DMS 273 treated with DMSO at 0.1 percent for 48 hours (cell line): ENCODE measurements around the gene ENHO.
"Not testable (repeated sequence)": the region's sequence is repeated elsewhere in the genome, so short reads cannot be mapped to it uniquely, and the experiment has no call there.

Experiments used
- DNase-seq: peaks from one replicate; lab custom pipeline; 2025; lab: John Stamatoyannopoulos, UW

The ENHO gene

DNA sequence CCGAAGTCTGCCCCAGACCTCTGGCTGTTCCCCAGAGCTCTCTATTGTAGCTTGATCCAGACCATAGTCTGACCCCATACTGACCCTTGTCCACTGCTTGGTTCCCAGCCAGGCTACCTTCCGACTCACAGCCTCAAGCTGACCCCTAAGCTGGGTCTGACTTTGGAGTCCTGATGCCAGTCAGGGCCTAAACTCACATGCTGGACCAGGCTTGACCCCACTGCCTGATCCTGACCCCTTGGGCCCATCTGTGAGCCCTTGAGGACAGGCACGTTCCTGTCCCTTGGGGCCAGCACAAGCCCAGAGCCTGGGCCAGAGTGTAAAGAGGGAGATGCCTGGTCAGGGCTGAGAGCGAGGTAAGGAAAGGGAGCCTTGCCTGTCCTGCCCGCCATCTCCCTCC lies 32.7 kb upstream of the ENHO start:
- DNase-seq: no peak

DNA sequence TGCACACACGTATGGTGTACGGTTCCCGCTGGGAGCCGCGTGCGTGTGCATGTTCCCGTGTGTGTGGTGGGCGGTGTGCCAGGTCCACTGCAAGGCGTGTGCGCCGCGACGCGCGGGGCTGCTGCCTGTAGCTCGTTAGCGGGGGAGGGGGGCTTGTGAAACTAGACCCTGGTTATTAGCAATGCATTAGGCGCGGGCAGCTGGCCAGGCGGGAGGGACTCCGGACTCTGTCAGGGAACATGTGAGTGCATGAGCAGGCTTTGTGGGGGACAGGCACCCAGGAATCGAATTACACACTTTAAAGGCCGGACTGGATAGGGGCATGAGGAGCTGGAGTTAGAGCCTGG lies 32.2 kb upstream of the ENHO start:
- no peak for DNase-seq

DNA sequence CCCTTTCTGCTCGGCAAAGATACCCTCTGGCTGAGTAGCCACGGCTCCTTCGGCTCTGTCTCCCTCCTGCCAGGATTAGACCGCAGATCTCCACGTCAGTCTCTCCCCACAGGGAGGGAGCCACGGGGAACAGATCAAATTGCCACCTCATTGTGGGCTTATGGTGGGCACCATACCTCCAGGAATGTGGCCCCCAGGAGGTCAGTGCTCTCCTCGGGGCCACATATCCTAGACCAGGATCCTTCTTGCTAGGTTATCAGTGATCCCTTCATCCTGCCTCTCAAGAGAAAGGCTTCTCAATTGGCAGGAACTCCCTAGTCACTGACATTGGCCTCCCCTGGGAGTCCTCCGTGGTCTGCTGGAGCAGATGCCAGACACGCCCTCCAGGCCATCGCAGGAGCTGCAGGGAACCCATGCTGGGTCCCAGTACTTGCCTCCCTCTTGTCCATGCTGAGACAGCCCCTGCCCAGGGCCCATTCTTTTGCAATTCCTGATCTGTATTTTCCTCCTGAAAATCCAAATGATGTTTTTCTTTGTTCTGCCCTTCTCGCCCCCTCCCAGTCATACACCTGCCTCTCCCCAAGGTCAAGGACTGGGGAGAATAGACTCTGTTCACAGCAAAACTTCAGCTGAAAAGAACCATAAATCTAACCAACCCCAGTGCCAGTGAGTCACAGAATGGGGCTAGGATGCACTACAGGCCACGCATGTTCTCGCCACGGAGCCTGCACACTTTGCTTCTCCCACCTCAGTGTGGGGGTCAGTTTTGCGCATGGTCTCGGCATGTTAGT lies 31.6 kb upstream of the ENHO start:
- peak; percentile 26 for DNase-seq

DNA sequence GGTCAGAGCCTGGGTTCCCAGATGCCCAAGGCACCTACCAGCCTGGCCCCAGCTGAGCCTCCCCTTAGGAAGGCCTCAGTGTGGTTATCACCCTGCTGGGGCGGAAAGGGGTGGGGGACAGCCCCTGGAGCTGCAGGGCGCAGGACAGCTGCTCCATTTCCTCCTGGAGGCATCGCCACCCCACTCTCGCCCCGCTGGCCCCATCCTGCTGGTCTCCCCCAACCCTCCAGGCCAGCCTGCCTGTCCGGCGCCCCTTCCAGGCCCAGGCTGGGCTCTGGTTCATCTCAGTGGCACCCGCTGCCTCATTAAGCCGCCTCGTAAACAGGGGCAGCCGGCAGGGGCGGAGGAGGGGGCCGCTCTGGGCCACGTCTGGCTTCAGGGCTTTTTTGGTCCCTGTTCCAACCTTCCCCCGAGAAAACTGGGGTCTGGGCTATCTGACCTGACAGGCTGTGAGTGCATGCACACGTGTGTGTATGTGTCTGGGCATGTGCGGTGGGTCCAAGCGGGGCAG lies 30.8 kb upstream of the ENHO start:
- DNase-seq: no peak

DNA sequence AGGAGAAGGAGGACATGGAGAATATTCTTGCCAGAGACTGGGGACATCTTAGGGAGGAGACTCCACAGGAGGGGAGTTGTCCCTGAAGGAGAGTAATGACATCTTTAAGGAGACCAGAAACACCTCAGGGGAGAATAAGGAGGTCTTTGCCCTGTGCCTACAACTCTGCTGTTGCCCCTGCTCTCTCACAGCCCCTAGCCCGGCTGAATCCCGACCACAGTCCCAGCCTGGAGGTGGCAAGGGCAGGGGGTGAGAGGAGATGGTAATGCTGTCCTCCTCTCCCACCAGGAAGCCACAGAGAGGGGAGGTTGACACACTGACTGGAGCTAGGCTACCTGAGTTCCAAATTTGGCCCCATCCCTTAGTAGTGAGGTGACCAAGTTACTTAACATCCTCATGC lies 30.2 kb upstream of the ENHO start:
- no peak for DNase-seq

DNA sequence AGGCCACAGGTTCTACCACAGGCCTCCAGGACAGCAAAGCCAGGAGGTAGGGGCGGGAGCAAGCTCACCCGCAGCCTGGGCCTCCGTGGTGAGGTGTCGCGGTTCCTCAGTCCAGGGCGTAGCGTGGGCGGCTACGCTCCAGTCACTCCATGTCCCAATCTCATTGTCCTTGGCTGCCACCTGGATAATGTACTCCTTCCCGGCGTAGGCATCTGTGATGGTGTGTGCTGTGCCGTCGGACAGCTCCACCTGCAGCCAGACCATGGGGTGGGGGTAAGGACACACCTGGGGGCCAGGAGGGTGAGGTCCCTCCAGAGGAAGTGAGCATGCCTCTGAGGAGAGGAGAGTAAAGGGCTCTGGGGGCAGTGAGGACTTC lies 29.8 kb upstream of the ENHO start:
- no peak for DNase-seq

DNA sequence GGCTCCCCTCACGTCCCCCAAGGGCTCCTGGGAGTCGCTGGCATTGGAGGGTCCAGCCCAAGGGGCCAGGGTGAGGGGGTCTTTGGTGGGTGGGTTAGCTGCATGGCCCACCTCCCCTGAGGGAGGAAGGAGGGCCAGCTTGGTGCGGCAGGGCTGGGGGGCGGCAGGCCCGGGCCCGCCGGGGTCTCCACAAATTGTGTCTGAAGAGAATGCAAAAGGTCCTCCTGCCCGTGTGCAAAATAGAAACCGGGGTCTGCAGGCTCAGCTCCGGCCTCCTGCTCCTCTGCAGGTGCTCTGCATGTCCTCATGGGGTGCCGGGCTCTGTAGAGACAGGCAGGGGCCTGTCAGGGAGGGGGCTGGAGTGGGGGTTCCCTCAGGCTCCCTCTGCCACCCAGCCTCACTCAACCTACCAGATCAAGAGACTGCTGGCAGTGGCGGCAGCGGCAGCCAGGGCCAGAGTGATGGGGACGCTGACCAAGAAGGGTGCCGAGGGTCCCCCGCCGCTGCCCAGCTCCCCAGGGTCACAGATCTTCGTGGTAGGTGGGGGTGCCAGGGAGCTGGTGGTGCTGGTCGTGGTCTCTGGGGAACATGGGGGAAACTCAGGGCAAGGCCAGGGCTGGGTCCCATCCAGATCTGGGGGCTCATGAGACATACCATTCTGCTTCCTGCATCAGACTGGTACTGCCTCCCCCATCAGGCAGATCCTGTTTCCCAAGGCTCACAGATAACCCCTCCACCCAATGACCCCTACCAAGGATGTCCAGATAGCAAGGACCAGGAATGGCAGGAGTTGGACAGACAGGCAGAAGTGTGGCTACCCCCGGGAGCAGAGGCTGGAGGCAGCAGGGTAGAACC lies 29.2 kb upstream of the ENHO start:
- no peak for DNase-seq

DNA sequence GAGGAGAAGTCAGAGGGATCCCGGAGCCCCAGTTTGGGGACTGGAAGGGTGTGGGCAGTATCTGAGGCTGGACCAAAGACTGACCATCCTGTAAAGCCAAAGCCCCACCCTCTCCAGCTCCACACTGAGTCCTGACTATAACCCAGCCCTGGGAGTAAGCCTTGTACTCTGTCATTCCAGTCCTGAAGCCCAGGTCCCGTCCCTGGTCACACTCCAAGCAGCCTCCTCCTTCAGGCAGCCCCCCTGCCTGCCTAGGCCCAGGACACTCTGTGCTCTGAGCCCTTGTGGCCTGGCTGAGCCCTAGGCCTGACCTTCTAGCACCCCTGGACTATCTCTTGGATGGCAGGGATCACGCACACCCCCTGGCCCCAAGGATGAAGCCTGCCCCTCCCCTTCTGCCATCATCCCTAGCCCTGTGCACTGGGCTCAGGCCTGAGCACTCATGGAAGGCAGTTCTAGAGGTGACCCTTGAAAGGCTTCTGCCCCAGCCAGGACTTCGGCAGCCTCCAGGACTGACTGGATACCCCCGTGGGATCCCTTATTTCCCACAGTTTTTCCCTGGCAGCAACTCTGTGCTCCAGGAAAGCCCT lies 28.0 kb upstream of the ENHO start:
- DNase-seq: no peak

DNA sequence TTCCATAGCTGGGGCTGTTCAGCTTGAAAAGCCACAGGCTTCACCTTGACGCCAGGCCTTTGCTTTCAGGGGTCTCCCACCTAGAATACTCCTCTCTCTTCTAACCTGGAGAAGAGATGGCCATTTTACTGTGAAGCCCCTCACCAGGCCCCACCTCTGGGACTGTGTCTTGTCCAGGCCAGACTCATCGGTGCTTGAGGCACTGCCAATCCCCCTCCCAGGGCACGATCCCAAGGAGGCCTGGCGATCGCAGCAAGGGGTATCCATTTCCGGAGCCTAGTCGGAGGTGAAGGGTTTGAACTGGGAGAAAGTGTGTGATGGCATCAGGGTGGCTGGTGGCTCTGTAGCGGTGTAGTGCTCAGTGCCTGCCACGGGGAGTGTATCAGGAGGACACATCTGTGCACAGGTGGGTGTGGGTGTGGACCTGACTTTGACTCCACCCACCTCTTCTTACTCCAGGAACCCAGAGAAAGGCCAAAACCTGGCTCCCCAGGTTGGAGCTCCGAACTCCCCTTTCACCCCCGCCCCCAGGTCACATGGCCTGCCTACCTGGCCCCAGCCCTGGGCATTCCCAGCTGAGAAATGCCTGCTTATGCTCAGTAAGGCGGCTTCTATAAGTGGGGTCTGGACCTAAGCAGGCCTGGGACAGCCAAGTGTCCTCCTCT lies 27.4 kb upstream of the ENHO start:
- no peak for DNase-seq

DNA sequence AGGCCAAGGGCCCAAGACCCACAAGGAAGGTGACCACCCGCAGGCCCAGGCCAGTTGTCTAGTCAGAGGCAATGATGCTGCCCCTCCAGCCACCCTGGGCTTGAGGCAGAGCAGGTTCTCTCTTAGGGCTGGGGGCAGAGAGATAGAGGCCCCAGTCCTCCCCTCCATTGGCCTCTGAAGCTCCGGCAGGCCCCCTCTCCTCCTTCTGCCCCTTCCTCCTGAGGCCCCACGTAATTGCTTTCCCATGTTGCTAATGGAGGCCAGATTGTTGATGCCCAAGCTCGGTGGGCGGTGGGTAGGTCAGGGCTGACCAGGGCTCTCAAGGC lies 26.6 kb upstream of the ENHO start:
- DNase-seq: no peak

DNA sequence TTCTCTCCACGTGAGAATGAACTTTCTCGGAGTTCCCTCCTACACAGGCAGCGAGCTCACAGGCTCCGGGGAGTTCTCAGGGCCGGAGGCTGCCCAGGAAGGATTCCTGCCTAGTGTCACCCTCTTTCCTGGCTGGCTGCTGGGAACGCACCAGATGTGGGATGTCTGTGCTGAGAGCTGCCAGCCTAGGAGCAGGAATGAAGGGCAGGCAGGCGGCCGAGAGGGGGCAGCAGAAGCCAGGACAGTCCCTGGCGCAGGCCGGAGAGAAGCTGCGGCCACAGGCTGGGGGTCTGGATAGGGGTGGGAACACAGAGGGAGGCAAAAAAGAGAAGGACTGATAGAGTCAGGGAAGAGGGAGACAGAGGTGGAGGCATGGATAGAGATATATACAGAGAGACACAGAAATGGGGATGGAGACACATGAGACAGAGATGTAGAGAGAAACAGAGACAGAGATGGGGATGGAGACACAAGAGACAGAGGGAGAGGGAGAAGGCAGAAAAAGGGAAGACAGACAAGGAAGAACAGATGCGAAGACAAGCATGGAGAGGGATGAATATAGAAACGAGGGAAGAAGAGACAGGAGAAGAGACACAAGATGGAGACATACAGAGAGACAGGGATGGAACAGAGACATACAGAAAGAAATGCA lies 25.3 kb upstream of the ENHO start:
- peak; percentile 32 for DNase-seq

DNA sequence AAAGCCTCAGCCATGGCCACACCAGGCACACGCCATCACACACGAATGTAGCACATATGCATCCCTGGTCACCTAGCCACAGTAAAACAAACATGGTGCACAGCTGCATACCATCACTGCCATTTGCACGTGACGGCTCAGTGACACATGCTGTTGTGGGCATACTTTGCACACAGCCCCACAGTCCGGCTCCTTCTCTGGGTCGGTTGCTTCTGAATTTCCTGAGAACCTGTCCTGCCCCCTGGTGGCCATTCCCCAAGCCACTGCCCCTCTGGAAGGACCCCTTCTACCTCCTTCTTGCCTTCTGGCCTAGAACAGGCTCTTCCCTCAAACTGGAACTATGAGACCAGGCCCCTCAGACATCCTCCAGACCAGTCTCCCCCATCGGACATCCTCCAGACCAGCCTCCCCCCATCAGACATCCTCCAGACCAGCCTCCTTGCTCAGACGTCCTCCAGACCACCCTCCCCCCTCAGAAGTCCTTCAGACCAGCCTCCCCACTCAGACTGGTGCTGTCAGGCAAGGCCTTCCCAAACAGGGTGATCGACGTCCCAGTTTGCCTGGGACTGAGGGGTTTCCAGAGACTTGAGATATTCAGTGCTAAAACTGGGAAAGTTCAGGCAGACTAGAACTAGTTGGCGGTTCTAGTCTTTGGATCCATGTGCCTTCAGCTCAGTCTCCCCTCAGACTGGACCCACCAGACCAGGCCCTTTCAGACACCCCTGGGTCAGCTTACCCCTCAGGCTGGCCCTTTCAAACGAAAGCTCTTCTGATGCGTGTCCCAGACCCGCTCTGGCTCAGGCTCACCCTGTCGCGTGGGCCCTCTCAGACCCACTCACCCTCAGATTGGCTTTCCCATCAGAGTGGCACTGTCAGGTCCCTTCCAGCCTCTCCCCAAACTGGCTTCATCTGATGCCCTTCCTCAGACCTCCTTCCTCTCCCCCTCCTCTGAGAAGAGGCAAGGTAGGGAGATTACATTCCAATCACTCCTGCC lies 24.3 kb upstream of the ENHO start:
- DNase-seq: no peak

DNA sequence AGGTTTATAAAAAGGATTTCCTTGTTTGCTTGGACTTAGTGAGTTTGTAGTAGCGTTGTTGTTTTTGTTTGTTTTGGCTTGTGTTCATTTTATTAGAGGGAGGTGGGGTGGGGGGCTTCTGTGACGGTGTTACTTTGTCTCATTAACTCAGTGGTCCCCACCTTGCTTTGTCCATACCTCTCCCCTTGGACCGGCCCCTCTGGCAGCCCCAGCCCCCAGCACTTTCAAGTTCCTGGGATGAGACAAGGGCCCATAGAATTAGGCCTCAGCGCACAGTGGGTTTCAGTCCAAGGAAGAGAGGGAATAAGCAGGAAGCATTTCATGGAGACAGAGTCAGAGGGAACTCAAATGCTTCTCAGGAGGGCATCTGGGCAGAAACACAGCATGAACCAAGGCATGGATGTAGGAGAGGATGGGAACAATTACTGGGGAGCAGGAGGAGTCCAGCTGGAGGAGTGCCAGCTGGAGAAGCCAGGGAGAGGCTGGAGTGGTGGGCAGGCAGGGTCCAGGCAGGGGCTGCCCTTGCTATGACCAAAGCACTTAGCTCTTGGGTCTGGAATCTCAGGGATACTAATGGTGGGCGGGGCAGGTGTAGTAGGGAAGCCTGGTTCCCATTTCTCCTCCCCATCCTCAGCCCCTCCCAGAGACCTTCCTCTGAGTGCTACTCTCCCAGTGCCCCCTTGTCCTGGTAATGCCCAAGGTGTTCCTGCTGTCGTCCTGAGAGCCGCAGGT lies 23.5 kb upstream of the ENHO start:
- no peak for DNase-seq

DNA sequence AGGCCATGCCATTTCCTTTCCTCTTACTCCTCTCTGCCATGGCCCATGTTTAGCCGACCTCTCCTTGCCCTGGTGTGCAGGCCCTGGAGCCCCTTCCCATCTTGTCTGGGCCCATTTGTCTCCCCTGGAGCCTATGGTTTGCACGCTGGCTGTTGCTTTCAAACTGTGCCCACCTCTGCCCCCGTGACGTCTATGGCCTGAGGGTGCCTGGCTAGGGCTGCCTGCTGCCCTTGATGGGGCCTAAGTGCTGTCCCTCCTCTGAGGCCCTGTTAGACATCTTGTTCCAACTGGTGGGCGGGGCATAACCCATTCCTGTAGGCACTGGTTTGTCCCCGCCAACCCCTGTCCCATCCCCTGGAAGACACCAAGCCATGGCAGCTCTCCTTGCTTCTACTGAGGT lies 22.7 kb upstream of the ENHO start:
- DNase-seq: no peak

DNA sequence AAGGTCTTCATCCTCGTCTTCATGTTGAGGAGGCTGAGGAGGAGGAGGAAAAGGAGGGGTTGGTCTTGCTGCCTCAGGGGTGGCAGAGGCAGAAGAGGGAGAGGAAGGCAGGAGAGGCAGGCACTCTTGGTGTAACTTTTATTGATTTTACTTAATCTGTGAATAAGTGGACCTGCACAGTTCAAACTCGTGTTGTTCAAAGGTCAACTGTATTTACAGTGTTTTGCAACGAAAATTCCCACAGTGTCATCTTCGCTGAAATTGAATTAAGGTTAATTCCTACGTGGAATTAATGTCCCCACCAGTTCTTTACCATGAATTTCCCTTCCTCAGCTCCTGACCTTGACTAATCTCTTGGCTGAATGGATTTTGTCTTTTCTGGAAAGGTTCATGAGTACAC lies 21.2 kb upstream of the ENHO start:
- no peak for DNase-seq

DNA sequence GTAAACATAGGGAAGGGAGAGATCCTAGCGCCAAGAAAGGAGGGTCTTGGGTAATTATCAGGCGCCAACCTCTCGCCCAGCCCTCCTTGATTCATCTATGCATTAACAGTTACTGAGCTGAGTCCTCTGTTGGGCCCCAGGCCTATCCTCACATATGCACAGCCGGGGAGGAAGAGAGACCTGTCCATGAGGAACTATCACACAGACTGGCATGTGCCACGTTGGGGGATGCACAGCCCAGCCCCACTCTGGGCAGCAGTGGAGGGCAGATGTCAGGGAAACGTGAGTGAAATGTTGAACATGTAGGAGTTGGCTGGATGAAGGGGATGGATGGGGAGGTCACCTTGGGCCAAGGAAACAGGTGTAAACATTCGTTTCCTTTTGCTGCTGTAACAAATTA lies 18.8 kb upstream of the ENHO start:
- DNase-seq: no peak

DNA sequence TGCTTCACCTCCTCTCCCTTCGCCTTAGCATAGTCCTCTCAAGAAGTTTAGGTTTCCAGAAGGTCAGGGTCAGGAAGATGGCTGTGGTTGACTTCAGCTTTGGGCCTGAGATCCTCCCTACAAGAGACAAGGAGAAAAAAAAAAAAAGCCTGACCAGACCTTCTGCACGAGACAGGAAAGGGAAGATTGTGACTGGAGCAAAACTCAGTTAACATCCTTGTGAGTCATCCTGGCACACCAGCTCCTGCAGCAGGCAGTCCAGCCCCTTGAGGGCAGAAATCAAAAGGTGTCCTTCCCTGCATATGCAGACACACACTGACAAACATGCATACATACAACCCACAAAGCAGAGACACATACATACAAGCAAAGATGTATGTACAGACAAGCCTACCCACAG lies 18.0 kb upstream of the ENHO start:
- DNase-seq: no peak

DNA sequence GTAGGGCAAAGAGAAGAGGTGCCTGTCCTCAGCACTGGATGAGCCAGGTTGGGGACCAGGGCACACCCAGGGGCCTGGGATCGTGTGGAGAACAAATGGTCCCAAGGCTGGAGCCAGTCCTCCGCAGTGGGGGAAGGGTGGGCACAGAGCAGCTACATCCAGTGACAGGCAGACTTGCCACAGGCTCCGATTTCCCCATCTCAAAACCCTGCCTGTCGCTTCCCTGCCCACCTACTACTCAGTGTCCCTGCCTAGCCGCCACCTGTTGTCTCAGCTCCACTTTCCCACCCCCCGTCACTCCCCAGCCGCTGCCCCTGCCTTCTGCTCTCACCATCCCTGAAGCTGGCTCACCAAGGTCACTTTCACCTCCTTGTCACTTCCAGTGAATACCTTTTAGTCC lies 13.9 kb upstream of the ENHO start:
- no peak for DNase-seq

DNA sequence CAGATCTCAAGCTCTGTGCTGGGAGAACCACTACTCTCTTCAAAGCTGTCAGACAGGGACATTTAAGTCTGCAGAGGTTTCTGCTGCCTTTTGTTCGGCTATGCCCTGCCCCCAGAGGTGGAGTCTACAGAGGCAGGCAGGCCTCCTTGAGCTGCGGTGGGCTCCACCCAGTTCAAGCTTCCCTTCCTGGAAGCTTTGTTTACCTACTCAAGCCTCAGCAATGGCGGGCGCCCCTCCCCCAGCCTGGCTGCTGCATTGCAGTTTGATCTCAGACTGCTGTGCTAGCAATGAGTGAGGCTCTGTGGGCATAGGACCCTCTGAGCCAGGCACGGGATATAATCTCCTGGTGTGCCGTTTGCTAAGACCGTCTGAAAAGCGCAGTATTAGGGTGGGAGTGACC lies 9.3 kb upstream of the ENHO start:
- DNase-seq: not testable (repeated sequence)

DNA sequence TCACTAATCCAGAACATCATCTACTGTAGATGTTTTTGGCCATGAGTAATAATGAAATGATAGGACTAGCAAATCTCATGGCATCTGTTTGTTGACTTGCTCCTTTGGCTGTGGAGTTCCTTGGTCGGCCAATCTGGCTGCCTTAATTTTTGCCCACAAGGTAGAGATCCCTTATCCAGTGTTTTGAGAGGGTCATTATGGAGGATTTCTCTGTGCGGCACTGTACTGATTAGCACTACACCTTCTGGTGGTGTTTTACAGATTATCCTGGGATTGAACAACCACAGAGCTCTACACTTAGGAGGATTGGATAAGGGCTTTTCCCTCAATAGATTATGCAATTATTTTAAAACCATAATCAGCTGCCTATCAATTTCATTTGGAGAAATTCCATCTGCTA lies 3.2 kb upstream of the ENHO start:
- no peak for DNase-seq
